Measurements from ENCODE around the gene PROSER2. TPM values are rescaled to one million over a fixed set of nuclear protein-coding genes. Genes with fewer than 3 reads are reported as not detected.
A peak's percentile ranks its signal among the peaks of the same experiment; 100 is the strongest.

PROSER2 gene, protein sequence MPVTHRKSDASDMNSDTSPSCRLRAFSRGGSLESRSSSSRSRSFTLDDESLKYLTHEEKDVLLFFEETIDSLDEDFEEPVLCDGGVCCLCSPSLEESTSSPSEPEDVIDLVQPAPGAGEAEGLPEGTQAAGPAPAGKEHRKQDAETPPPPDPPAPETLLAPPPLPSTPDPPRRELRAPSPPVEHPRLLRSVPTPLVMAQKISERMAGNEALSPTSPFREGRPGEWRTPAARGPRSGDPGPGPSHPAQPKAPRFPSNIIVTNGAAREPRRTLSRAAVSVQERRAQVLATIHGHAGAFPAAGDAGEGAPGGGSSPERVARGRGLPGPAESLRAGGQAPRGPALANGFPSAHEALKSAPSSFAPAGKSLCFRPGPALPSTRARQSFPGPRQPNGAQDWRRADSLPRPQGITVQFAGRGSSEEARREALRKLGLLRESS
- total RNA-seq (22.6 and 23.5 TPM in 2 replicates), polyA plus RNA-seq (5.9 and 8.1 TPM in 2 replicates), polyA minus RNA-seq (3.7 and 5.5 TPM in 2 replicates), Bru-seq, nascent RNA (percentile 61 among the genes with signal in this experiment), BruChase-seq, experiment 1, labeled RNA remaining after a 6-hour chase (percentile 53 among the genes with signal in this experiment), BruChase-seq, experiment 2, labeled RNA remaining after a 2-hour chase (percentile 55 among the genes with signal in this experiment)
- polyA plus RNA-seq (2011; cell fraction: cytosol; rRNA removed) = 5.3 and 5.8 TPM in 2 replicates
- polyA plus RNA-seq (2011; cell fraction: nucleus; rRNA removed) = 4.3 and 5.4 TPM in 2 replicates
- 10.0 and 13.3 TPM in 2 replicates for polyA plus RNA-seq (2012)
- 4.0 TPM for polyA minus RNA-seq (2011; cell fraction: cytosol; rRNA and poly(A)+ RNA removed)
- polyA minus RNA-seq (2011; cell fraction: nucleus; rRNA and poly(A)+ RNA removed) = 2.2 and 2.3 TPM in 2 replicates
- long read RNA-seq, transcript PROSER2-201 (4 exons, 3,333 nt) = major isoform, 36 of 49 reads
- long read RNA-seq, transcript PROSER2-202 (1 exons, 1,232 nt) = minor isoform, 5 of 49 reads
- long read RNA-seq, partial matches to known transcripts = 3 of 49 reads
- long read RNA-seq, other reads (novel, unspliced or antisense) = 5 of 49 reads

DNA sequence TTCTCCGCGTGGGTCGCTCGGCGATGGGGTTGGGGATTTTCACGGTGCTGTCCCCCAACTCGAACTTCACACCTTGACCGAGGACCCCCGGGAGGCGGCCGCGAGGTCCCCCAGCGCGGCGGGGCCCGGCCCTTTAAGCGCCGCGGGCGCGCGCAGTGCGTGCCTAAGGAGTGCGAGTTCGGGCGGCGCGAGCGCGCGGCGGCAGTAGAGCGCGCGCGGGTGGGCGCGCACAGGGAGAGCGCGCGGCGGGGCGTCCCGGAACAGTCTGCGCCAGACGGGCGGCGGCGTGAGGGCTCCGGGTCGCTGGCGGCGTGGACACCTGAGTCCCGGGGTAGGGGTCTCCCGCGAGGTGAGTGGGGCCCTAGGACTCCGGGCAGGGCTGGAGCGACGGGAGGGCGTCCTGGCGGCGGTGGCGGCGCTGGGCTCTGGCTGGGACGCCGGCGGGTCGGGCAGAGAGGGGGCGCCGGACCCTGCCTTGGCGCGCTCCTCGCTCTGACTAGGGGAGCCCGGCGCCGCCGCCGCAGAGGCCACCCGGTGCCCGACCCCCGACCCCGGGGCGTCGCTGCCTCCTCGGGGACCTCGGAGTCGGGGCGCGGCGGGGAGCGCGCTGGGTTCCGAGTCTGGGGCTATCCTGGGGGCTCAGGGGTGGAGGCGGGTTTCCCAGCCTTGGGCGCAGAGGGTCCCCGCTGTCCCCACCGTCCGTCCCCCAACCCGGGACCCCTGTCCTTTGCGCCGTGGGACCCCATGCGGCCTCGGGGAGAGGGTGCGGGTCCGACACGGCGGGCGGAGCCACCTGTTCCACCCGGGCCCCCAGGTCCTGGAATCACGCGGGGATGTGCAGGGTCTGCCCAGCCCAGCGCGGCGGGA is at the start of gene PROSER2:
Gene PROSER2, plus strand, starts transcription at position 235 of the 867 bp plus-strand sequence. CDS start 28,722 bp downstream, outside the sequence.
- no peak for TF ChIP-seq GATA2 (IDR thresholded peaks at IDR 0.05; ENCODE audit: insufficient read depth, insufficient read length, low read depth, low read length)
- peak; percentile 81 for TF ChIP-seq POLR2A (IDR thresholded peaks at IDR 0.05; ENCODE audit: low read depth, low read length)
- peak; percentile 91 for TF ChIP-seq POLR2AphosphoS5 (IDR thresholded peaks at IDR 0.05; ENCODE audit: insufficient read depth, low read depth, low read length)
- TF ChIP-seq MYC (IDR thresholded peaks at IDR 0.05; ENCODE audit: low read depth, low read length) = no peak
- no peaks in the 10 kb centered on the region for H3K27me3 ChIP-seq (ENCODE audit: control insufficient read depth in 2 of 2, insufficient read depth in 2 of 2, low read length in 2 of 2)
- peak within 1 kb of the TSS; percentile 43 for H3K27ac ChIP-seq (ENCODE audit: insufficient read depth, low read depth, low read length)
- DNase-seq (ENCODE audit: low read depth, low spot score) (peak; percentile 70), FAIRE-seq (no peak)
- H3K36me3 ChIP-seq (ENCODE audit: control insufficient read depth in 2 of 2, extremely low read depth in 1 of 2, insufficient read depth in 2 of 2, low read length in 2 of 2) = no peaks in the 10 kb centered on the region
- H3K79me2 ChIP-seq (ENCODE audit: control insufficient read depth, insufficient read depth, low read length) = peaks cover 29% of the 10 kb centered on the region
- H3K4me1 ChIP-seq (ENCODE audit: control insufficient read depth, extremely low read depth, insufficient read depth, low read length) = peaks cover 4% of the 10 kb centered on the region
- intact Hi-C loops (cut with micrococcal nuclease) (loop anchor here (2.0 to 5.0 kb wide), 3 partner anchors 41 to 99 kb away; no protein-coding TSS in a partner anchor), dilution Hi-C loops (cut with MboI; ENCODE audit: extremely low pct_ligation_motif_present, low sequenced_read_pairs) (no loop called here)
- ChIA-PET CTCF (interaction anchor here (1.1 to 5.6 kb wide), 3 partner anchors 25 to 40 kb away, joined by 3 to 80 read pairs (median 10); no protein-coding TSS in a partner anchor), POLR2A (interaction anchor here (1.0 kb wide), 1 partner anchor 9 kb away, joined by 4 read pairs; no protein-coding TSS in a partner anchor)
- no peaks in the 10 kb centered on the region for H4K20me1 ChIP-seq (replicated peaks; ENCODE audit: control insufficient read depth, extremely low read depth, insufficient read depth, low read length)
- peak within 1 kb of the TSS; percentile 99 for H3K4me2 ChIP-seq (ENCODE audit: insufficient read depth, low read length)
- no peaks in the 10 kb centered on the region for H3K9me3 ChIP-seq (replicated peaks; ENCODE audit: control insufficient read depth, insufficient read depth, low read length)
- peak within 1 kb of the TSS; percentile 84 for H3K9ac ChIP-seq (replicated peaks; ENCODE audit: extremely low read depth, insufficient read depth, low read length)
- peak within 1 kb of the TSS; percentile 78 for H2AFZ ChIP-seq (ENCODE audit: low read depth, low read length)
- H3K4me3 ChIP-seq (replicated peaks in 1 of 3; ENCODE audit: insufficient read depth in 1 of 3, low read depth in 1 of 3, low read length in 3 of 3) = peak within 1 kb of the TSS; percentile 82 to 99 (median 89)
- BruUV-seq (replicated peaks) = no TSS peak
- no peaks in the 10 kb centered on the region for H3K9me1 ChIP-seq (replicated peaks; ENCODE audit: control insufficient read depth, extremely low read depth, insufficient read depth, low read length)
